ENCODE measurements around the gene NPPC.

- TF ChIP-seq POLR2A (IDR thresholded peaks at IDR 0.05; ENCODE audit: low read length) (no peak), GATA1 (IDR thresholded peaks at IDR 0.05; ENCODE audit: low read depth, low read length) (no peak)
These were observed 9.0 kb upstream of the NPPC start for GRCh38 chr2:231935207-231935524.

Data from erythroblast (primary cell).